Ectodermal cell (in vitro differentiated cells): Measurements from ENCODE around the gene UQCC2.

Source experiments
- H3K27ac ChIP-seq: 2 replicates; pipeline ENCODE4 v1.7.0; 2013; ENCODE audit warnings: mild to moderate bottlenecking, low read depth, low read length; ENCODE audit not compliant: insufficient read depth, poor library complexity, severe bottlenecking
- H3K27me3 ChIP-seq: 2 replicates; pipeline ENCODE4 v1.7.0; 2013; ENCODE audit warnings: mild to moderate bottlenecking, low read length; ENCODE audit not compliant: insufficient read depth, control insufficient read depth, poor library complexity, severe bottlenecking
- H3K36me3 ChIP-seq: one replicate; pipeline ENCODE4 v1.7.0; 2013; ENCODE audit warnings: low read length; ENCODE audit not compliant: control insufficient read depth, insufficient read depth
- H3K4me1 ChIP-seq: one replicate; pipeline ENCODE4 v1.7.0; 2013; ENCODE audit warnings: low read length; ENCODE audit not compliant: control insufficient read depth, insufficient read depth
- H3K4me3 ChIP-seq: 2 replicates; pipeline ENCODE4 v1.7.0; 2013; ENCODE audit warnings: low read depth, low read length, control low read depth; ENCODE audit not compliant: insufficient read depth
- H3K9me3 ChIP-seq: 2 replicates; pipeline ENCODE4 v1.7.0; 2013; ENCODE audit warnings: mild to moderate bottlenecking, low read length, moderate library complexity; ENCODE audit not compliant: control insufficient read depth
- WGBS, 2 experiments: methylation state at CpG; one replicate each; pipeline ENCODE4 v1.1.7; 2013; ENCODE audit warnings: missing lambda C conversion rate in 2 of 2; 5-methylcytosine and 5-hydroxymethylcytosine counted together

UQCC2 gene

DNA sequence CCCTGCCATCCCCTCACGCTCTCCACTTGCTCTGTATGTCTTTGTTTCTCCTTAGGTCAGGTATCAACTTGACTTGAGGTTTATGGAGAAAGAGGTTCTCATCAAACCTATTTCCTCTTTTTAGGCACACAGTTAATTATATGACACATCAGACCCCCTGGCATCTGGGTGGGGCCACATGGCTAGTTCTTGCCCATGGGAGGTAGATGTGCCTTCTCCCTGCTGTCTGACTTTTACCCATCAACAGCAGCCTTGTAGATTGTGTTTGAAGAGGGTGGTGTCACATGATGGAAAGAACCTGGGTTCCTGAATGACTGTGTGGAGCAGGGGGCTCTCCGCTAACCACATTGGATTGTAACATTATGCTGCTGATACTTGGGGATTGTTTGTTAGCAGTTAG is 7.2 kb upstream of the UQCC2 start:
- no peak overlapping the region for H3K4me3 ChIP-seq
- H3K4me1 ChIP-seq: peaks cover 5% of the 10 kb centered on the region
- no peaks in the 10 kb centered on the region for H3K27me3 ChIP-seq
- no peaks in the 10 kb centered on the region for H3K9me3 ChIP-seq
- no peak overlapping the region for H3K27ac ChIP-seq
- WGBS, 2 experiments: 83 to 98% methylated on average over 2 of the region's 2 CpGs
- no peaks in the 10 kb centered on the region for H3K36me3 ChIP-seq

GRCh38 chr6:33717934-33718455 is 6.5 kb upstream of the UQCC2 start:
- 91 to 93% methylated on average over 6 of the region's 6 CpGs for WGBS, 2 experiments
- H3K27me3 ChIP-seq: no peaks in the 10 kb centered on the region
- H3K4me1 ChIP-seq: peaks cover 5% of the 10 kb centered on the region
- H3K27ac ChIP-seq: no peak overlapping the region
- no peak overlapping the region for H3K4me3 ChIP-seq
- no peaks in the 10 kb centered on the region for H3K9me3 ChIP-seq
- no peaks in the 10 kb centered on the region for H3K36me3 ChIP-seq

DNA sequence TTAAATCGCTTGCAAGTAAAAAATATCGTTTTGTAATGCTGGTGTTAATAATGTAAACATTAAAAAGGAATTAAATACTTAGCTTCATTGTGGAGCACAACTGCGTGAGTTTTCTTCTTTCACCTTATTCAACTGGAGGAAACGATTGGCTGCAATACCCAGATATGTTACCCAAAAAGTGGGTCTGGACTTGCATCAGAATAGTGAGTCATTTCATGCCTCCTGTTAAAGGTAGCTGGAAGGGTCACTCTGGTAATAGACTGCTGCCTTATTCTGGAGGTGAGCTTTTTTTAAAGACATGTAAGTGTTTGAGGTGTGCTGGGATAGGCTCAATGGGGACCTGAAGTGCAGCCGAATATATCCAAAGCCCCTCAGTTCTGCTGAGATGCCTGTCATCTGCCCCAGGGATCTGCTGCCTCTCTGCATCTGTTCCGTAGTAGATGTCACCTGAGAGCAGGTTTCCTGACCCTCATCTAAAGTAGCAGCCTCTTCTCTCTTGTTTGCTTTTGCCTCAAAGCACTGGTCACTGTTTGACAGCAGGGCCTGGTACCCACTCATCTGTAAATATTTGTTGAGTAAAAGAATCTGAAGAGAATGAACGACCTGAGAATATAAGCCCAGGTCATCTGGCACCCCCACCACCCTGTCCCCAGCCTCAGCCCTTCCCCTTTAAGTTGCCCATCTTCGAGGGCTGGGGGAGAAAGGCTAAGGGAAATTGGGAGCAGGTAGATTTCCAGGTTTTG is 5.6 kb upstream of the UQCC2 start:
- H3K27ac ChIP-seq: no peak overlapping the region
- H3K4me3 ChIP-seq: no peak overlapping the region
- no peaks in the 10 kb centered on the region for H3K9me3 ChIP-seq
- 88% methylated on average over 8 of the region's 8 CpGs for WGBS, 2 experiments
- peaks cover 5% of the 10 kb centered on the region for H3K4me1 ChIP-seq
- H3K36me3 ChIP-seq: no peaks in the 10 kb centered on the region
- H3K27me3 ChIP-seq: no peaks in the 10 kb centered on the region

GRCh38 chr6:33716379-33716778 is 4.9 kb upstream of the UQCC2 start:
- Histone ChIP-seq H3K4me3 (no peak overlapping the region), H3K27me3 (no peaks in the 10 kb centered on the region), H3K27ac (no peak overlapping the region), H3K4me1 (peaks cover 5% of the 10 kb centered on the region), H3K9me3 (no peaks in the 10 kb centered on the region), H3K36me3 (no peaks in the 10 kb centered on the region)
- 79 to 83% methylated on average over 7 of the region's 7 CpGs for WGBS, 2 experiments

GRCh38 chr6:33714385-33715040 is 3.0 kb upstream of the UQCC2 start:
- H3K36me3 ChIP-seq: peaks cover 4% of the 10 kb centered on the region
- H3K4me3 ChIP-seq: no peak overlapping the region
- H3K27ac ChIP-seq: no peak overlapping the region
- 94% methylated on average over 6 to 7 of the region's 7 CpGs for WGBS, 2 experiments
- H3K27me3 ChIP-seq: no peaks in the 10 kb centered on the region
- H3K4me1 ChIP-seq: peaks cover 16% of the 10 kb centered on the region
- no peaks in the 10 kb centered on the region for H3K9me3 ChIP-seq

DNA sequence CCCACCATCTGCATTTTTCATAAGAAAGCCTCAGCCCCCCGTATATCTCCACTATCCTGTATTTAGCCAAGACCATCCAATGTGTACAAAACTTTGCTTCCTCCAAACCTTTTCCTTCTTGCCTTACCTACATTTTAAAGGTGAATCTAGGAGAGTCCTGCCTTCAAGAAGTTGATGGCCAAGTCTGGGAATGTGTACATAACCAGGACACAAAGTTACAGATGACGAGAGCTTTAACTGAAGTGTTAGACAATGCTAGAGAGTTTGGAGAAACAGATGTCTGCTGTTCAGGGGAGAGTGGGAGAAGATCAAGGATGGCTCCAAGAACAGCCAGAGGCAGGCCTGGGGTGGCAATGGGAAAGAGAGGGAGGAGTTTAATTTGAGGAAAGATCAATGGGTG is 2.3 kb upstream of the UQCC2 start:
- WGBS, 2 experiments: 65 to 71% methylated on average over 2 of the region's 2 CpGs
- peaks cover 9% of the 10 kb centered on the region for H3K36me3 ChIP-seq
- no peak overlapping the region for H3K4me3 ChIP-seq
- H3K9me3 ChIP-seq: no peaks in the 10 kb centered on the region
- peaks cover 16% of the 10 kb centered on the region for H3K4me1 ChIP-seq
- H3K27ac ChIP-seq: no peak overlapping the region
- no peaks in the 10 kb centered on the region for H3K27me3 ChIP-seq

DNA sequence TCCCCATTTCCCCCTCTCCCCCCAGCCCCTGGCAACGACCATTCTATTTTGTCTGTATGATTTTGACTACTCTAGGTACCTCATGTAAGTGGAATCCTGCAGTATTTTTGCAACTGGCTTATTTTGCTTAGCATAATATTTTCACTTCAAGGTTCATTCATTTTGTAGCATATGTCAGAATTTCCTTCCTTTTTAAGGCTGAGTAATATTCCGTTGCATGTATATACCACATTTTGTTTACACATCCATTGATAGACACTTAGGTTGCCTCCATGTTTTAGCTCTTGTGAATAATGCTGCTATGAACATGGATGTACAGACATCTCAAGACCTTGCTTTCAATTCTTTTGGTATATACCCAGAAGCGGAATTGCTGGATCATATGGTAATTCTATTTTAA is 1.4 kb upstream of the UQCC2 start:
- H3K4me3 ChIP-seq: no peak overlapping the region
- peaks cover 16% of the 10 kb centered on the region for H3K36me3 ChIP-seq
- H3K27me3 ChIP-seq: no peaks in the 10 kb centered on the region
- peaks cover 16% of the 10 kb centered on the region for H3K4me1 ChIP-seq
- no peak overlapping the region for H3K27ac ChIP-seq
- WGBS, 2 experiments: 90 to 97% methylated on average over 3 of the region's 3 CpGs
- no peaks in the 10 kb centered on the region for H3K9me3 ChIP-seq

DNA sequence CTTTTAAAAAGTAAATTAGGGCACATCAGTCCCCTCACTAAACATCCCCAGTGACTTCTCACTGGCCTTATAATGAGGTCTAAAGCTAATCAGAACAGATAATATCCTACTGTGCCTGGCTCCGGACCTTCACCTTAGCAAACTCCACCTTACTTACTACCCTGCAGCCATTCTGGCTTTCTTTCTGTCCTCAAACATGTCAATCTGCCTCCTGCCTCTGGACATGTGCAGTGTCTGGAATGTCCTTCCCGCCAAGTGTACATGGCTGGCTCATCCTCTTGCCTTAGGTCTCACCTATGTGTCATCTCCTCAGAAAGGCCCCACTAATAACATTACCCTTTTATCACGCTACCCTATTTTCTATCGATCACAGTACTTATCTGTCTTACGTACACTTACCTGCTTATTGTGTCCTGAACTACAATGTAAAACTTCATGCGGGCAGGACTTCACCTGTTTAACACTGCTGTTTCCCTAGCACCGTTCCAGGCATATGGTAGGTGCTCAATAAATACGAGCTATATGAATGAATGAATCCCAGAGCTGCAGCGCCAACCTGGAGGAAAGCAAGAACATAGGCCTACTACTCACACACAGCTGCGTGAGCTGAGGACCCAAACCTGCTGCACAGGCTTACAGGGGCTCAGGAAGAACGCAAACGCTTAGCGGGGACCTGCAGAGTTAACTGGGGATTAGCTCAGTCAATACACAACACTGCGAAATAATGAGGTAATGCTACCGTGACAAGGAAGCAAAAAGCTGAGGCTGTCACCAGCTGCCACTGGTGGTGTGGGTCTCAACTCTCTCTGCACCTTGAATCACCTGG is 991 bp downstream of the UQCC2 start:
- H3K27me3 ChIP-seq: no peaks in the 10 kb centered on the region
- no peak overlapping the region for H3K27ac ChIP-seq

GRCh38 chr6:33709605-33710295 is 1.8 kb downstream of the UQCC2 start:
- H3K4me1 ChIP-seq: peaks cover 11% of the 10 kb centered on the region
- peaks cover 16% of the 10 kb centered on the region for H3K36me3 ChIP-seq
- no peaks in the 10 kb centered on the region for H3K9me3 ChIP-seq
- WGBS, 2 experiments: 92 to 95% methylated on average over 10 of the region's 10 CpGs
- no peak overlapping the region for H3K4me3 ChIP-seq
- H3K27me3 ChIP-seq: no peaks in the 10 kb centered on the region
- no peak overlapping the region for H3K27ac ChIP-seq

More for the DNA sequence above, 991 bp downstream of the UQCC2 start:
- Histone ChIP-seq H3K4me1 (peaks cover 11% of the 10 kb centered on the region), H3K36me3 (peaks cover 16% of the 10 kb centered on the region), H3K4me3 (peak overlapping the region; percentile 92), H3K9me3 (no peaks in the 10 kb centered on the region)
- WGBS, 2 experiments: 87 to 91% methylated on average over 15 of the region's 15 CpGs
